Kidney epithelial cell (primary cell): ENCODE measurements around the gene TMTC4. TPM values are rescaled to one million over a fixed set of nuclear protein-coding genes. Genes with fewer than 3 reads are reported as not detected.

ENCODE experiments used
- DNase-seq: peaks from one replicate; pipeline ENCODE4 v3.0.0-alpha.2; 2010; ENCODE audit warnings: low read depth
- H3K27me3 ChIP-seq: 2 replicates; pipeline ENCODE4 v1.6.0; 2011; ENCODE audit warnings: low read length; ENCODE audit not compliant: control insufficient read depth, insufficient read depth
- H3K36me3 ChIP-seq: 2 replicates; pipeline ENCODE4 v1.5.1; 2011; ENCODE audit warnings: low read length; ENCODE audit not compliant: control insufficient read depth, insufficient read depth
- H3K4me3 ChIP-seq: 2 replicates; pipeline ENCODE4 v1.5.1; 2011; ENCODE audit warnings: low read depth, mild to moderate bottlenecking, control low read depth, low read length
- CTCF ChIP-seq: IDR thresholded peaks from 2 replicates; pipeline ENCODE4 v1.5.1; 2011; ENCODE audit warnings: mild to moderate bottlenecking, moderate library complexity, low read length, control low read depth, inconsistent platforms; ENCODE audit not compliant: insufficient read depth, poor library complexity, severe bottlenecking
- total RNA-seq: library from RNA; depleted of rRNA; stranded (reverse); fragments of >200 nt; gene quantifications from 2 replicates; pipeline ENCODE4 v1.2.3, GENCODE V29; 2015

TMTC4 gene
- total RNA-seq, 1 donor from 2014 or later = 27.1 TPM

- Histone ChIP-seq H3K4me3 (no peak overlapping the region), H3K36me3 (no peaks in the 10 kb centered on the region), H3K27me3 (no peaks in the 10 kb centered on the region)
- TF ChIP-seq CTCF = no peak
- no peak for DNase-seq
These were observed 78.1 kb downstream of the TMTC4 start for GRCh38 chr13:100596516-100596915.

GRCh38 chr13:100594731-100595130 lies 79.9 kb downstream of the TMTC4 start:
- no peaks in the 10 kb centered on the region for H3K36me3 ChIP-seq
- no peak for DNase-seq
- H3K27me3 ChIP-seq = no peaks in the 10 kb centered on the region
- no peak overlapping the region for H3K4me3 ChIP-seq
- peak; percentile 23 for TF ChIP-seq CTCF

- TF ChIP-seq CTCF = no peak
- DNase-seq = no peak
- Histone ChIP-seq H3K27me3 (no peaks in the 10 kb centered on the region), H3K36me3 (no peaks in the 10 kb centered on the region), H3K4me3 (no peak overlapping the region)
These were observed 80.3 kb downstream of the TMTC4 start for GRCh38 chr13:100594255-100594654.

- no peak overlapping the region for H3K4me3 ChIP-seq
- no peaks in the 10 kb centered on the region for H3K27me3 ChIP-seq
- no peak for DNase-seq
- no peaks in the 10 kb centered on the region for H3K36me3 ChIP-seq
- TF ChIP-seq CTCF = no peak
These were observed 85.3 kb downstream of the TMTC4 start for GRCh38 chr13:100589178-100589725.

GRCh38 chr13:100588331-100589177 lies 86.0 kb downstream of the TMTC4 start, which contains the start of gene GGACT:
TSS of gene GGACT (minus strand) at chr13:100588789. CDS start at chr13:100532591, 56,198 bp downstream.
- no peaks in the 10 kb centered on the region for H3K27me3 ChIP-seq
- TF ChIP-seq CTCF = peak; percentile 16
- H3K36me3 ChIP-seq = no peaks in the 10 kb centered on the region
- no peak for DNase-seq
- H3K4me3 ChIP-seq = peak within 1 kb of the TSS; percentile 64
